NOMO-1 treated with dmso at 0.1 percent for 144 hours (cell line): ENCODE measurements around the gene GFRA1.
"Not testable (repeated sequence)": the region's sequence is repeated elsewhere in the genome, so short reads cannot be mapped to it uniquely, and the experiment has no call there.

Source experiments
- DNase-seq: peaks from one replicate; lab custom pipeline; 2025; ENCODE audit not compliant: unreplicated experiment; lab: John Stamatoyannopoulos, UW

GFRA1 gene

GRCh38 chr10:116073510-116073909 is 199.5 kb downstream of the GFRA1 start:
- DNase-seq, result no peak

DNA sequence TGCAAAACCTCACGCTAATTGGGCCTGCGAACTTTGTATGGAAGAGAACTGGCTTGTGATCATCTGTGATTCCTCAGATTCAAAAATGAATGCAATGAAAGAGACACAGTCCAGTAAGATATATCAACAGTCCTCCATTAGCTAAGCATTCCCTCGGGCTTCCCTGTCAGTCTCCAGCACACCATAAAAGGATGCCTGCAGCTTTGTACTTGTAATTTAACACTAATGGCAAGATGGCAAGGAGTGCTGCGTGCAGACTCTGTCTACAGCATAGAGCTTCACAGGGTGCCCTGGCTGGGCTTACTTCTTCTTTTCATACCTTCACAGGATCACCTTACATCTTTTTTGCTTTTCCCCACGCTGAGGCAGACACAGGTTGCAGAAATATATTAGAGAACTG is 200.0 kb downstream of the GFRA1 start:
- DNase-seq, result no peak

- no peak for DNase-seq
These were observed 201.4 kb downstream of the GFRA1 start for GRCh38 chr10:116071453-116072148.

DNA sequence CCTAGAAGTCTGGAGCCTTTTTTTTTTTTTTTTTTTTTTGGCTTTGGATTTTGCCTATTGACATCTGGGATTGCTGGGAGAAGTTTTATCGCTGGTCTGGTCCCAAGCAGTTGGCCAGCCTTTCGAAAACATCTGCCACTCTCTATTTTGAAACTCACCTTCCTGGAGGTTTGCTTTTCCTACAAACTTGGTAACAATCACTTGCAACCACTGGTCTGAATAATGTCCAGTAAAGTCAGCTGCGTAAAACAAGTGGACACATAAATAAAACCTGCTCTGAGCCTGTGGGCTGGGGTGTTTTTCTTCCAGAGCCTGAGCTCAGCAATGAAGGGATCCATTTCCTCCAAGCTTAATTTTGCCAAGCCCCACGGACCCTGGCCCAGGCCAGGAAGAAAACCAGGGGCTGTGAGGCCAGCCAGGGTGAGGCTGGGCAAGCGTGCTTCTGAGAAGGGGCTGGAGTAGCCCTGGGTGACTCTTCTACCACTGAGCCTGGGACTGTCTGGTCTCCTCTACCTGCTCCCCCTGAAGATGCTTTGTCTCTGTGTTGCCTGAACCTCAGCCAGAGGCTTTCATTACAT is 202.2 kb downstream of the GFRA1 start:
- no peak for DNase-seq

- no peak for DNase-seq
These were observed 203.2 kb downstream of the GFRA1 start for GRCh38 chr10:116069856-116070255.

GRCh38 chr10:116067825-116068224 is 205.2 kb downstream of the GFRA1 start:
- DNase-seq, result no peak

- no peak for DNase-seq
These were observed 209.9 kb downstream of the GFRA1 start for GRCh38 chr10:116063107-116063506.

GRCh38 chr10:116060864-116061263 is 212.1 kb downstream of the GFRA1 start:
- DNase-seq, result no peak

DNA sequence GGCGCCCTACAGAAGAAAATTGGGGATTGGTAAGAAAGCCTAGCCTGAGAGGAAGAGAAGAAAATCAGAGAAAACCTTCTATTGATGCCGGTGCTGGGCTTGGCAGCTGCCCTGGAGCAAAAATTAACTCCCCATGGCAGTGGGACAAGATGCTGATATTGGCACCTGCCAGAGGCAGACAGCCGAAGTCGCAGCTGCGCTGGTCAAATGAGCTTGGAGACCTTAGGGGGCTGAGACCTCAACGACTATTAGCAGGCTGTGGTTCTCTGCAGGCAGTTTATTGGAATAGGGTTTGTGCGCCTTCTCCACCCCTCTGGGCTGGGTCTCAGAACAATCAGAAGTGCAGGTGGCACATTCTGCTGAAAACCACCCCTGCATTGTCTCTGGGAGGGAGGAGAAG is 213.7 kb downstream of the GFRA1 start:
- no peak for DNase-seq

DNA sequence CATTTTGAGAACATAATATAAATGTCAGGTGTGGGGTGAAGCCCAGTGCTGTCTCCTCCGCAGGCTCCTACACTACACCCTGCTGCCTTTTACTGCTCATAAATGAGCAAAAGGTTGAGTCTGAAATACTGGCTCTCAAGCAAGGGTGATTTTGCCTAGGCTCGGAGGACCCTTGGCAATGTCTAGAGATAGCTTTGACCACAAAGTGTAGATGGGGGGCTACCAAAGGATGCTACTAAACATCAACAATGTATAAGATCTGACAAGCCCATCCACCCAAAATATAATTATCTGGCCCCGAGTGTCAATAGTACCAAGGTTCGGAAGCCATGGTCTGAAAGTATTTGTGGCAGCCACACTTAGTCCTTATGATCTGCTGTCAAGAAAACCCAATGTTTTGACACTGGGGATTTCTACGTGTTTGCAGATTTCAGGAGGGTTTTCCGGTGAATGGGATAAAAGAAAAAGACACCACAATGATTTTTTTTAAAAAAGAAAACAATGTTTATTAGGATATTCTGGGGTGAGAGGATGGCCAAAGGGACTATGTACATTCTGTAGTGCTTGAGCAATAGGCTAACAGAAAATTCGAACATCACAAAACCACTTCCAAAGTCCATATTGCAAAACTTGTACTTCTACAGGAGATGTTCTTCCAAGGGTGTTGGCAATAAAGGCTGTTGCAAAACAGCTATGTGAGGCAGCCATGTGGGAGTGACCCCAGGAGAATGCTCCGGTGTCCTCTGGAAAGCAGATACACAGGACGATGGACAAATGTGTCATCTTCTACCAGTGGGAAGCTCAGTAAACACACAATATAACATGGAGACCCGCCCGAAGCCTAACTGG is 216.3 kb downstream of the GFRA1 start:
- no peak for DNase-seq

DNA sequence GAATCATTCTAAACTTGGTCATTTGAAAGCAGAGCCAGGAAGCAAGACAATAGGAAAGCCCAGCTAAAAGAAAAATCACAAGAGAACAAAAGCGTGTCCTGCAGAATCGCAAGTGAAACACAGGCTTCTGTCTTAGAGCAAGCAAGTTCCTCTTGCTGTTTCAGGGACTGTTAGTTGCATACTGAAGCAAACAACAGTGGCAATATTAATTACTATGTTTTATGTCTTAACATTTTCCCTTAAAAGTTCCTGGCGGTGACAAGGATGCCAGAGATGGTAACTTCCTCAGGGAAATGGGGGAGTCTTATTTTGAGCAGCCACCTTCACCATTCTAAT is 217.1 kb downstream of the GFRA1 start:
- DNase-seq, result no peak

GRCh38 chr10:116055252-116055916 is 217.6 kb downstream of the GFRA1 start:
- DNase-seq, result no peak

- no peak for DNase-seq
These were observed 219.1 kb downstream of the GFRA1 start for GRCh38 chr10:116053910-116054309.

DNA sequence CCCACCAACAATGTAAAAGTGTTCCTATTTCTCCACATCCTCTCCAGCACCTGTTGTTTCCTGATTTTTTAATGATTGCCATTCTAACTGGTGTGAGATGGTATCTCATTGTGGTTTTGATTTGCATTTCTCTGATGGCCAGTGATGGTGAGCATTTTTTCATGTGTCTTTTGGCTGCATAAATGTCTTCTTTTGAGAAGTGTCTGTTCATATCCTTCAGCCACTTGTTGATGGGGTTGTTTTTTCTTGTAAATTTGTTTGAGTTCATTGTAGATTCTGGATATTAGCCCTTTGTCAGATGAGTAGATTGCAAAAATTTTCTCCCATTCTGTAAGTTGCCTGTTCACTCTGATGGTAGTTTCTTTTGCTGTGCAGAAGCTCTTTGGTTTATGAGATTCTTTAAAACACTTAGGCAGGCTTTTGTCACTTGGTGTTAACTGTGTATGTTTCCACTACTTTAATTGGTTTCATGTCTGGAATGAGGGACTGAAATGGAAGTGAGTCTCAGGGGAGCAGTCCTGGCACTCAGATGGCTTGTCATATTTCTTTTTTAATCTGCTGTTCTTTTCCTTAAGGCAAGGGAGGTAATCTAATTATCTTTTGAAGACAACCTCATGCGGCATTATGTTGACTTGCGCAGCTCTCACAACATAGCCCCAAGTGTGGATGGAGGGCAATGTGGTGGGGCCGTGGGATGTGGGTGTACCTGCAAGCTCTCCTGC is 219.8 kb downstream of the GFRA1 start:
- not testable (repeated sequence) for DNase-seq

- not testable (repeated sequence) for DNase-seq
These were observed 220.5 kb downstream of the GFRA1 start for GRCh38 chr10:116052522-116052921.

GRCh38 chr10:116049974-116050304 is 223.1 kb downstream of the GFRA1 start:
- DNase-seq, result no peak

GRCh38 chr10:116049158-116049973 is 223.6 kb downstream of the GFRA1 start:
- DNase-seq, result no peak

GRCh38 chr10:116045366-116046356 is 227.3 kb downstream of the GFRA1 start:
- DNase-seq, result no peak

DNA sequence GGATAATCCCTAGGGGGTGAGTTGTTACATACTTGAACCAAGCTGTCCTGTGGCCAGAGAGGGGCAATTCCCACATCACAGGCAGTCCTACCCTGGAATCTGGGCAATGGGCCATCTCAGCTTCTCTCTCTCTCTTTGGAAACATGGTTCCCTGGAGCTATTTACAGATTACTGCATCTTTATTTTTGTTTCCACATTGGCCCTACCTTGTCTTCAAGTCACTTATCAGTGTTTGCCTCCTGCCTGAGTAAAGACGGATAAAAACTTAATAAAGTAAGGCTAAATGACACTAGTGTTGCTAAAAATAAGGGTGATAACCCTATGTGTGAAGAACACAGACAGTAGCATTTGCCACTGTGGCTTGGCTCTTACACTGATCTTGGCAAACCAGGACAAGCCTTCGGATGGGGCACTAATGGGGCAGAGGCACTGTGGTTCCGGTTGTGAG is 228.2 kb downstream of the GFRA1 start:
- DNase-seq, result no peak
